Tibial nerve (tissue), 4 donors: ENCODE results near the gene PLCB4.

Source experiments
- EP300 ChIP-seq, 2 donors: sonication (generic); formaldehyde crosslinking; IDR thresholded peaks; one replicate each; pipeline ENCODE4 v1.6.1; 2017; ENCODE audit warnings: antibody characterized with exemption in 2 of 2, mild to moderate bottlenecking in 1 of 2
- TF ChIP-seq, protein P1 (sequence below), 5 experiments: fragments of 200-600 bp in 3 of 5; fragments of 450-650 bp in 2 of 5; sonication (generic) in 3 of 5; IDR thresholded peaks; one replicate each; pipeline ENCODE4 v1.5.1; 2016 to 2019; ENCODE audit warnings: antibody characterized with exemption in 5 of 5, mild to moderate bottlenecking in 3 of 5, moderate library complexity in 2 of 5

DNA sequence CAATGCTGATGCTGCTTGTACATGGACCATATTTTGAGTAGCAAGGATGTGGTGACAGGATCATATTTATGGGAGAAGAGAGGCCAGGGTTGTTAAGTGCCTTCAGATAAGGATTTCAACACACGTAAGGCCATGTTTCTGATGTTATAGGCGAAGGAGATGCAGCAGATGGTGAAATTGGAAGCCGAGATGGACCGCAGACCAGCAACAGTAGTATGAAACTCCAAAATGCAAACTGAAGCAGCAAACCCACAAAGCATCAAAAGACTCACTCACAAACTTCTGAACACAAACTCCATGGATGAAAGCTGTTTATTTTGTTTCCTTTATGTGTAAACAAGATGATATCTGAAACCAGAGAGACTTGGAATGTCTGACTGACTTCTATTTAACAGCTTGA is 409.9 kb downstream of the PLCB4 start:
- TF ChIP-seq, protein P1, sequence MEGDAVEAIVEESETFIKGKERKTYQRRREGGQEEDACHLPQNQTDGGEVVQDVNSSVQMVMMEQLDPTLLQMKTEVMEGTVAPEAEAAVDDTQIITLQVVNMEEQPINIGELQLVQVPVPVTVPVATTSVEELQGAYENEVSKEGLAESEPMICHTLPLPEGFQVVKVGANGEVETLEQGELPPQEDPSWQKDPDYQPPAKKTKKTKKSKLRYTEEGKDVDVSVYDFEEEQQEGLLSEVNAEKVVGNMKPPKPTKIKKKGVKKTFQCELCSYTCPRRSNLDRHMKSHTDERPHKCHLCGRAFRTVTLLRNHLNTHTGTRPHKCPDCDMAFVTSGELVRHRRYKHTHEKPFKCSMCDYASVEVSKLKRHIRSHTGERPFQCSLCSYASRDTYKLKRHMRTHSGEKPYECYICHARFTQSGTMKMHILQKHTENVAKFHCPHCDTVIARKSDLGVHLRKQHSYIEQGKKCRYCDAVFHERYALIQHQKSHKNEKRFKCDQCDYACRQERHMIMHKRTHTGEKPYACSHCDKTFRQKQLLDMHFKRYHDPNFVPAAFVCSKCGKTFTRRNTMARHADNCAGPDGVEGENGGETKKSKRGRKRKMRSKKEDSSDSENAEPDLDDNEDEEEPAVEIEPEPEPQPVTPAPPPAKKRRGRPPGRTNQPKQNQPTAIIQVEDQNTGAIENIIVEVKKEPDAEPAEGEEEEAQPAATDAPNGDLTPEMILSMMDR (IDR thresholded peaks at IDR 0.05): no peak
- TF ChIP-seq EP300 (IDR thresholded peaks at IDR 0.05): no peak
